ENCODE data around the gene IFIH1.
A peak's percentile ranks its signal among the peaks of the same experiment; 100 is the strongest.

DNA sequence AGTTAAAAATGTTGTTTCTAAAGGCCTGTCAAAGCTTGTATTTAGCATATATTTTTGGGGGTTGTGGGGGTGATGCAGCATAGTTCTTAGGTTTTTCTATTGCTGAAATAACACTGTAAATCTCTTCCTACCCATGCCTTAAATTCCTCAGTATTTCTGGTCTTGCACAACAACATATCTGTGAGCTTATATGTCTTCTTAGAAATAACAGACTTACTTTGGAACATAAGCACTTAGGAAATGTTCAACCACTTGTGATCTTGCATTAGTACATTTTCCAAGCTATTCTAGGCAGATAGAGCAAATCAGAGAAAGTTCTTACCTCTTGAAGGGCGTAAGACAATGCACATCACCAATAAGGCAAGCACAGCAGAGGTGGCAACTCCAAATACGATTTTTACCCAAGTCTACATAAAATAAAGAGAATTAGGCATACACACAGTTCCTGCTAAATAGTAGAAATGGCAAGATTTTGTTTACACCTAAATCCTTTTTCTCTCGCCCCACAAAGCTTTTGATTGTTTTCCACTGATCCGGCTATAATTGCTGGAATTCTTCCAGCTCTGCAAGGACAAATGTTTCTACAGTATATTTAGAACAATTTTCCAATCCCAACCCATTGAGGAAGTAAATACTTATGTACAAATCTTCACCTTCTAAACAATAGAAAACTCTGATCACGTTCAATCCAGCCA, 75.8 kb downstream of the IFIH1 start:
- peak in 1 of 4 donors; percentile 49 for TF ChIP-seq POLR2AphosphoS5 (IDR thresholded peaks at IDR 0.05)
- TF ChIP-seq, protein P1, sequence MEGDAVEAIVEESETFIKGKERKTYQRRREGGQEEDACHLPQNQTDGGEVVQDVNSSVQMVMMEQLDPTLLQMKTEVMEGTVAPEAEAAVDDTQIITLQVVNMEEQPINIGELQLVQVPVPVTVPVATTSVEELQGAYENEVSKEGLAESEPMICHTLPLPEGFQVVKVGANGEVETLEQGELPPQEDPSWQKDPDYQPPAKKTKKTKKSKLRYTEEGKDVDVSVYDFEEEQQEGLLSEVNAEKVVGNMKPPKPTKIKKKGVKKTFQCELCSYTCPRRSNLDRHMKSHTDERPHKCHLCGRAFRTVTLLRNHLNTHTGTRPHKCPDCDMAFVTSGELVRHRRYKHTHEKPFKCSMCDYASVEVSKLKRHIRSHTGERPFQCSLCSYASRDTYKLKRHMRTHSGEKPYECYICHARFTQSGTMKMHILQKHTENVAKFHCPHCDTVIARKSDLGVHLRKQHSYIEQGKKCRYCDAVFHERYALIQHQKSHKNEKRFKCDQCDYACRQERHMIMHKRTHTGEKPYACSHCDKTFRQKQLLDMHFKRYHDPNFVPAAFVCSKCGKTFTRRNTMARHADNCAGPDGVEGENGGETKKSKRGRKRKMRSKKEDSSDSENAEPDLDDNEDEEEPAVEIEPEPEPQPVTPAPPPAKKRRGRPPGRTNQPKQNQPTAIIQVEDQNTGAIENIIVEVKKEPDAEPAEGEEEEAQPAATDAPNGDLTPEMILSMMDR (IDR thresholded peaks at IDR 0.05): no peak
- no peak for TF ChIP-seq POLR2A (IDR thresholded peaks at IDR 0.05)
